ENCODE results near the gene BTBD9. TPM values are rescaled to one million over a fixed set of nuclear protein-coding genes. Genes with fewer than 3 reads are reported as not detected.

The BTBD9 gene
- total RNA-seq, 1 donor from 2014 or later = 18.1 TPM

- H3K9me3 Mint-ChIP-seq (ENCODE audit: unreplicated experiment) = no peaks in the 10 kb centered on the region
- TF ChIP-seq CTCF (IDR thresholded peaks at IDR 0.05) = no peak
- H3K27ac Mint-ChIP-seq (ENCODE audit: unreplicated experiment) = no peak overlapping the region
- no peak for DNase-seq (ENCODE audit: extremely low spot score, unreplicated experiment)
- H3K4me1 Mint-ChIP-seq (ENCODE audit: unreplicated experiment) = peaks cover 2% of the 10 kb centered on the region
- peaks cover 1% of the 10 kb centered on the region for H3K36me3 Mint-ChIP-seq (ENCODE audit: unreplicated experiment)
- no peak overlapping the region for H3K4me3 Mint-ChIP-seq (ENCODE audit: unreplicated experiment)
- no peaks in the 10 kb centered on the region for H3K27me3 Mint-ChIP-seq (ENCODE audit: unreplicated experiment)
These were observed 448.3 kb downstream of the BTBD9 start for GRCh38 chr6:38191418-38191817.

GRCh38 chr6:38188677-38189335 lies 450.9 kb downstream of the BTBD9 start:
- no peaks in the 10 kb centered on the region for H3K27me3 Mint-ChIP-seq (ENCODE audit: unreplicated experiment)
- H3K4me1 Mint-ChIP-seq (ENCODE audit: unreplicated experiment) = peaks cover 2% of the 10 kb centered on the region
- no peak for DNase-seq (ENCODE audit: extremely low spot score, unreplicated experiment)
- H3K36me3 Mint-ChIP-seq (ENCODE audit: unreplicated experiment) = peaks cover 1% of the 10 kb centered on the region
- H3K4me3 Mint-ChIP-seq (ENCODE audit: unreplicated experiment) = no peak overlapping the region
- no peak overlapping the region for H3K27ac Mint-ChIP-seq (ENCODE audit: unreplicated experiment)
- no peak for TF ChIP-seq CTCF (IDR thresholded peaks at IDR 0.05)
- no peaks in the 10 kb centered on the region for H3K9me3 Mint-ChIP-seq (ENCODE audit: unreplicated experiment)

GRCh38 chr6:38187811-38188590 lies 451.7 kb downstream of the BTBD9 start:
- no peaks in the 10 kb centered on the region for H3K4me1 Mint-ChIP-seq (ENCODE audit: unreplicated experiment)
- H3K36me3 Mint-ChIP-seq (ENCODE audit: unreplicated experiment) = peaks cover 1% of the 10 kb centered on the region
- DNase-seq (ENCODE audit: extremely low spot score, unreplicated experiment) = no peak
- TF ChIP-seq CTCF (IDR thresholded peaks at IDR 0.05) = no peak
- no peak overlapping the region for H3K4me3 Mint-ChIP-seq (ENCODE audit: unreplicated experiment)
- no peaks in the 10 kb centered on the region for H3K9me3 Mint-ChIP-seq (ENCODE audit: unreplicated experiment)
- no peaks in the 10 kb centered on the region for H3K27me3 Mint-ChIP-seq (ENCODE audit: unreplicated experiment)
- no peak overlapping the region for H3K27ac Mint-ChIP-seq (ENCODE audit: unreplicated experiment)

- no peak overlapping the region for H3K4me3 Mint-ChIP-seq (ENCODE audit: unreplicated experiment)
- DNase-seq (ENCODE audit: extremely low spot score, unreplicated experiment) = no peak
- H3K27me3 Mint-ChIP-seq (ENCODE audit: unreplicated experiment) = no peaks in the 10 kb centered on the region
- TF ChIP-seq CTCF (IDR thresholded peaks at IDR 0.05) = no peak
- H3K36me3 Mint-ChIP-seq (ENCODE audit: unreplicated experiment) = peaks cover 1% of the 10 kb centered on the region
- H3K27ac Mint-ChIP-seq (ENCODE audit: unreplicated experiment) = no peak overlapping the region
- no peaks in the 10 kb centered on the region for H3K9me3 Mint-ChIP-seq (ENCODE audit: unreplicated experiment)
- no peaks in the 10 kb centered on the region for H3K4me1 Mint-ChIP-seq (ENCODE audit: unreplicated experiment)
These were observed 452.4 kb downstream of the BTBD9 start for GRCh38 chr6:38187325-38187724.

- H3K9me3 Mint-ChIP-seq (ENCODE audit: unreplicated experiment) = no peaks in the 10 kb centered on the region
- H3K27ac Mint-ChIP-seq (ENCODE audit: unreplicated experiment) = no peak overlapping the region
- H3K4me1 Mint-ChIP-seq (ENCODE audit: unreplicated experiment) = no peaks in the 10 kb centered on the region
- H3K36me3 Mint-ChIP-seq (ENCODE audit: unreplicated experiment) = peaks cover 1% of the 10 kb centered on the region
- no peaks in the 10 kb centered on the region for H3K27me3 Mint-ChIP-seq (ENCODE audit: unreplicated experiment)
- no peak for TF ChIP-seq CTCF (IDR thresholded peaks at IDR 0.05)
- H3K4me3 Mint-ChIP-seq (ENCODE audit: unreplicated experiment) = no peak overlapping the region
- peak; percentile 56 for DNase-seq (ENCODE audit: extremely low spot score, unreplicated experiment)
These were observed 454.0 kb downstream of the BTBD9 start for GRCh38 chr6:38185752-38186151.

All from osteocyte (in vitro differentiated cells).